HG03442 (cell line): Measurements from ENCODE around the gene CERT1.
"Not testable (repeated sequence)": the region's sequence is repeated elsewhere in the genome, so short reads cannot be mapped to it uniquely, and the experiment has no call there.

Source experiments
- ATAC-seq: cut with Tn5 transposase; IDR thresholded peaks from one replicate; pipeline ENCODE4 v1.9.1; 2021; ENCODE audit warnings: mild to moderate bottlenecking, moderate library complexity; ENCODE audit not compliant: unreplicated experiment

The CERT1 gene, protein sequence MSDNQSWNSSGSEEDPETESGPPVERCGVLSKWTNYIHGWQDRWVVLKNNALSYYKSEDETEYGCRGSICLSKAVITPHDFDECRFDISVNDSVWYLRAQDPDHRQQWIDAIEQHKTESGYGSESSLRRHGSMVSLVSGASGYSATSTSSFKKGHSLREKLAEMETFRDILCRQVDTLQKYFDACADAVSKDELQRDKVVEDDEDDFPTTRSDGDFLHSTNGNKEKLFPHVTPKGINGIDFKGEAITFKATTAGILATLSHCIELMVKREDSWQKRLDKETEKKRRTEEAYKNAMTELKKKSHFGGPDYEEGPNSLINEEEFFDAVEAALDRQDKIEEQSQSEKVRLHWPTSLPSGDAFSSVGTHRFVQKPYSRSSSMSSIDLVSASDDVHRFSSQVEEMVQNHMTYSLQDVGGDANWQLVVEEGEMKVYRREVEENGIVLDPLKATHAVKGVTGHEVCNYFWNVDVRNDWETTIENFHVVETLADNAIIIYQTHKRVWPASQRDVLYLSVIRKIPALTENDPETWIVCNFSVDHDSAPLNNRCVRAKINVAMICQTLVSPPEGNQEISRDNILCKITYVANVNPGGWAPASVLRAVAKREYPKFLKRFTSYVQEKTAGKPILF

GRCh38 chr5:75511435-75512382, at the start of gene CERT1, which contains the start of gene POLK:
TSS of gene CERT1 (minus strand) at chr5:75511629. CDS start at chr5:75511207, 422 bp downstream.
TSS of gene POLK (plus strand) at chr5:75511891.
- peak; percentile 84 for ATAC-seq

GRCh38 chr5:75560655-75561054, 49.2 kb upstream of the CERT1 start:
- ATAC-seq, result not testable (repeated sequence)

GRCh38 chr5:75558981-75559632, 47.7 kb upstream of the CERT1 start:
- no peak for ATAC-seq

DNA sequence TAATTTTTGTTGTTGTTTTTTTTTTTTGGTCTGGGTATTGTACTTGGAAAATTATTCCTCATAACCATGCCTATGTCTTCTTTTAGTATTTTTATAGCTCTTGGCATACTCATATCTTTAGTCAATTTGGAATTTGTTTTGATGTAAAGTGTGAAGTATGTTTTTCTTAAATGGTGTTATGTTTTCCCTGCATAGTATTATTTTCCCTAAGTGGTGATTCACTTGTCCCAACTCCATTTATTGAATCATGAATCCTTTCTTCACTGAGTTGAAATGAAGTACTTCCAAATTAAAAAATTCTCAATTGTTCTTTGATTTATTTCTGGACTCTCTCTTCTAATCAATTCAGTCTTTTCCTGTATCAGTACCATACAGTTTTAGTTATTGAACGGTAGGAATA, 46.8 kb upstream of the CERT1 start:
- no peak for ATAC-seq

DNA sequence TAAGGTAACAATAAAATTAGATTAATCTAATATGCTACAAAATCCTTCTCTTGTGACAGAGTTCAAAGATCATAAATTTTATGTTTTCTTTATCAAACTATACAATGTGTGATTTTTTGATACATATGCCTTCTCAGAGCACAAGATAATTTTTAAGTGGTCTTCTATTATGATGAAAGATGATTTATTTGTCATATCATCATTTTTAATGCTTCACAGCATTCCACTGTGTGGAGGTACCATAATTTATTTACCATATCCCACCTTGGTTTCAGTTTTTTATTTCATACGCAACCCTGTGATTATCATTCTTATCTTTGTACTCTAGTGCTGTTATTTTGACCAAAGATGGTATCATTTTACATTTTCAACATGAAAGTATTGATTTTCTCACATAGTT, 41.9 kb upstream of the CERT1 start:
- no peak for ATAC-seq

DNA sequence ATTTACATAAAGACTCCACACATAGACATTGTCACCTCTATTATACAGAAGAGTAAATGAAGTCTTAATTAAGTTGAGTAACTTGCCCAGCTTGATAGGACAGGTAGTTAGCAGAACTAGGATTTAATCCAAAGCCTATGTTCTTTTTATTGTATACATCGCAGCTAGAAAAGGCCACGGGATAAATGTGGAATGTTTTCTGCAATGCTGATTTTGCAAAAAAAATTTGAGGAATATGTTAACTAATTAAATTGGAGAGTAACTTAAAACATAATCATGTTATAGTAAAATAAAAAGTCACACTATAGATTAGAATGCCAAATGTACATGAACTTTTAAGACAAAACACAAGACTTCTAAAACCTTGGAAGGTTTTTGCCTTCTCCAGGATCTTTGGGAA, 41.3 kb upstream of the CERT1 start:
- ATAC-seq, result no peak

GRCh38 chr5:75551471-75551870, 40.0 kb upstream of the CERT1 start:
- no peak for ATAC-seq

GRCh38 chr5:75550597-75550996, 39.2 kb upstream of the CERT1 start:
- ATAC-seq, result no peak

DNA sequence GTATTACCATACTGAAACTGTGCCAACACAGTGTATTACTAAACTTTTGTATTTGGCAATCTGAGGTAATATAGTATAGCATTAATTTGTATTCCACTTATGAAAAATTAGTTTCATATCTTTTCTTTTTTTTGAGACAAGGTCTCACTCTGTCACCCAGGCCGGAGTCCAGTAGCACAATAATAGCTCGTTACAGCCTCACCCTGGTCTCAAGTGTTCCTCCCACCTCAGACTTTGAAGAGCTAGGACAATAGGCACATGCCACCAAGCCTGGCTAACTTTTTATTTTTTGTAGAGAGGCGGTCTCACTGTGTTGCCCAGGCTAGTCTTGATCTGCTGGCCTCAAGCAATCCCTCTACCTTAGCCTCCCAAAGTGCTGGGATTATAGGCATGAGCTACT, 36.4 kb upstream of the CERT1 start:
- no peak for ATAC-seq

- ATAC-seq, result no peak
Observed at GRCh38 chr5:75546830-75547229, 35.4 kb upstream of the CERT1 start.

DNA sequence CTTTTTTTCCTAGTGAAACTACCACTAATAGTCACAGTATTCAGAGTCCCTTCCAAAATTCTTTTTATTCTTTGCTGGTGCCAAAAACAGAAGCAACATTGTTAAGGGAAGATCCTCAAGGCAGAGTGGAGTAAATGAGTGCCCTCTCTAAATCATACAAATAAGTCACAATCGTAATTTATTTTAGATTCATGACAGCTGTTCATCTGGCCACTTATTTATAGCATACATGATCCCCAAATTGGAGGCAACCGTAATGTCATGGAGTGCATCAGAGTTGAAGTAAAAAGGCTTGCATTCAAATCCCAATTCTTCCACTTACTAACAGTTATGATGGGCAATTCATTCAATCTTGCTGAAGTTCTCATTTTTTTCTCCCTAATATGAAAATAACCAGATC, 33.7 kb upstream of the CERT1 start:
- ATAC-seq, result no peak

- no peak for ATAC-seq
Observed at GRCh38 chr5:75538211-75538610, 26.8 kb upstream of the CERT1 start.

DNA sequence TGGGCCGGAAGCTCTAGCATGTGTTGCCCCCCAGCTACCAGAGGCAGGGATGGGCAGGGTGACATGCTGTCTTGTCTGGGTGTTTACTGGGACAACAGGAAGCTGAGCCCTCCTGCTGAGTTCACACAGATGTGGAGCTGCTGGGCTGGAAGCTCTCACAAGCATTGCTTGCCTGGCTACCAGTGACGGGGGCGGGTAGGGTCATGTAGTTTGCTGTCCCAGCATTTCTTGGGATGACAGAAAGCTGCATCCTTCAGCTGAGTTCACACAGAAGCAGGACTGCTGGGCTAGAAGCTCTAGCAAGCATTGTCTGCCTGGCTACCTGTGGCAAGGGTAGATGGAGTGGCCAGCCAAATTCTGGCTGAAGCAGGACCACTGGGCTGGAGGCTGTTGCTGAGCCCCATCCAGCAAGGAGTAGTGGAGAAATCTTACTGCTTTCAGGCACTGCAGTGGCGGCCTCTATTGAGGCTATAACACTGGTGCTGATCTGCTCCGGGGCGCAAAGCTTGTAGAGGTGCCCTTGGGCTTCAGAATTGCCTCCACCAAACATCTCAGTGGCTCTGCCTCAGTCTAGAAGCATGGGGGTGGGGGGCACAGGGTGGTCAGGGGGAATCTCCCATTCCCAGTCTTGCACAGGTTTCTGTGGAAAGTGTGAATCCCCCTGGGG, 25.4 kb upstream of the CERT1 start:
- no peak for ATAC-seq

DNA sequence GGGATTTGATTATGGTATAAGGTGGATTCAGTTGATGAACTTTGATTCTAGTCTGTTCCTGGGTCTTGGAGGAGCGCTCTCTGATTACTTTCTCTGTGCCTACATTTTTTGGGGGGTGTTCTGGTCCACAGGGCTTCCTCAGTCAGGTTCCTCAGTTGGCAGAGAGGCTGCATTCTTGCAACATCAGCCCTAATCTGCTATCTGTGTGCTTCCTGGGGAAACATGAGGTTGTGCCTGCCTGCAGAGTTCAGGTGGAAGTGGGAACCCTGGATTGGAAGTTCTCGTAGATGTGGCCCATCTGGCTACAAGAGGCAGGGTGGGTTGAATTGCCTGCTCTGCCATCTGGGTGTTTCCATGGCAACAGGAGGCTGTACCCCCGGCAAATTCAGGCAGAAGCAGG, 24.7 kb upstream of the CERT1 start:
- ATAC-seq, result no peak

DNA sequence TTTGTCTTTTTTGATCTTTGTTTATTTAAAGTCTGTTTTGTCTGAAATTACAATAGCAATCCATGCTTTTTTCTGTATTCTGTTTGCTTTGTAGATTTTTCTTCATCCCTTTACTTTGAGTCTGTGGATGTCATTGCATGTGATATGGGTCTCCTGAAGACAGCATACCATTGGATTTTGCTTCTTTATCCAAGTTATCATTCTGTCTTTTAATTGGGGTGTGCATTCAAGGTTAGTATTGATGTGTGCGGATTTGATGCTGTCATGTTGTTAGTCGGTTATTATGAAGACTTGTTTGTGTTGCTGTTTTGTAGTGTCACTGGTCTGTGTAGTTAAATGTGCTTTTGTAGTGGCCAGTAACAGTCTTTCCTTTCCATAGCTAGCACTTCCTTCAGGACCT, 23.3 kb upstream of the CERT1 start:
- no peak for ATAC-seq

GRCh38 chr5:75533716-75534115, 22.3 kb upstream of the CERT1 start:
- not testable (repeated sequence) for ATAC-seq

GRCh38 chr5:75532190-75532589, 20.8 kb upstream of the CERT1 start:
- ATAC-seq, result no peak

DNA sequence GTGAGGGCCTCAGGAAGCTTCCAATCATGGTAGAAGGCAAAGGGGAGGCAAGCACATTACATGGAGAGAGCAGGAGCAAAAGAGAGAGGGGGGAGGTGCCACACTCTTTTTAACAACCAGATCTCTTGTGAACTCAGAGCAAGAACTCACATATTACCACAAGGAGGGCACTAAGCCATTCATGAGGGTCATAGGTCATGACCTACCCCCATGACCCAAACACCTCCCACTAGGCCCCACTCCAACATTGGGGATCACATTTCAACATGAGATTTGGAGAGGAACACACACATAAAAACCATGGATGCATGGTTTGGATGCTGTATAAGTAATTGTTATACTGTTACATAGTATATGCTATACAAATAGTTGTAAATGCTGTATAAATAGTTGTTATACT, 17.8 kb upstream of the CERT1 start:
- no peak for ATAC-seq

GRCh38 chr5:75526070-75526469, 14.6 kb upstream of the CERT1 start:
- ATAC-seq, result no peak

DNA sequence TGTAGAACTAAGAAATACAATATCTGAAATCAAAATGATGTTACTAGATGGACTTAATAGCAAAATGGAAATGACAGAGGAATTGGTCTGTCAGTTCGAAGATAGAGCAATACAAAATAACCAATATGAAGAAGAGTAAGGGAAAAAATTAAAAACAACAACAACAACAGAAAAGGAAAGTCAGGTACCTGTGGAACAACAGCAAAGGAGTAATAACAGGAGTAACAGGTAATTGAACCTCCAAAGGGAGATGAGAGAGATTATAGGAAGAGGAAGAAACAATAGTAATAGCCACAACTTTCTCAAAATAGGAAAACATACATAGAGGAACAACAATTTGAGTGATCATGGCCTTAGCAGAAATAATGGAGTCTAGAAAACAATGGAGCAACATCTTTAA, 13.9 kb upstream of the CERT1 start:
- ATAC-seq, result no peak
